CD4-positive, alpha-beta T cell treated with Interleukin-4 for 1 hour (primary cell): ENCODE results near the gene KIAA1210.

Experiments used
- DNase-seq, 2 donors: peaks; one replicate each; pipeline ENCODE4 v3.0.0-alpha.2; 2020 to 2022

The KIAA1210 gene

GRCh38 chrX:119127650-119128049 is at the start of gene KIAA1210:
TSS of gene KIAA1210 (minus strand) at chrX:119127812. CDS start at chrX:119123642, 4,170 bp downstream.
- no peak for DNase-seq

- DNase-seq = no peak
Observed at GRCh38 chrX:119177278-119177677, 49.7 kb upstream of the KIAA1210 start.

- no peak for DNase-seq
Observed at GRCh38 chrX:119174900-119175299, 47.3 kb upstream of the KIAA1210 start.

- DNase-seq = no peak
Observed at GRCh38 chrX:119168104-119168503, 40.5 kb upstream of the KIAA1210 start.

GRCh38 chrX:119158226-119158625 is 30.6 kb upstream of the KIAA1210 start:
- DNase-seq = no peak

- DNase-seq = no peak
Observed at GRCh38 chrX:119156241-119156640, 28.6 kb upstream of the KIAA1210 start.

GRCh38 chrX:119155416-119156035 is 27.9 kb upstream of the KIAA1210 start:
- no peak for DNase-seq

- no peak for DNase-seq
Observed at GRCh38 chrX:119151051-119151380, 23.4 kb upstream of the KIAA1210 start.

- DNase-seq = no peak
Observed at GRCh38 chrX:119150163-119151050, 22.8 kb upstream of the KIAA1210 start.

- DNase-seq = no peak
Observed at GRCh38 chrX:119147486-119147885, 19.9 kb upstream of the KIAA1210 start.

- no peak for DNase-seq
Observed at GRCh38 chrX:119145241-119145653, 17.6 kb upstream of the KIAA1210 start.

GRCh38 chrX:119134466-119134865 is 6.9 kb upstream of the KIAA1210 start:
- DNase-seq = no peak

- DNase-seq = no peak
Observed at GRCh38 chrX:119132961-119133360, 5.3 kb upstream of the KIAA1210 start.

GRCh38 chrX:119132316-119132715 is 4.7 kb upstream of the KIAA1210 start:
- DNase-seq = no peak

GRCh38 chrX:119130911-119131310 is 3.3 kb upstream of the KIAA1210 start:
- no peak for DNase-seq

- no peak for DNase-seq
Observed at GRCh38 chrX:119121341-119121740, 6.3 kb downstream of the KIAA1210 start.

GRCh38 chrX:119118780-119119395 is 8.7 kb downstream of the KIAA1210 start:
- peak; percentile 32 to 39 for DNase-seq

- no peak for DNase-seq
Observed at GRCh38 chrX:119107206-119107605, 20.4 kb downstream of the KIAA1210 start.

- DNase-seq = no peak
Observed at GRCh38 chrX:119105826-119106225, 21.8 kb downstream of the KIAA1210 start.

- no peak for DNase-seq
Observed at GRCh38 chrX:119101168-119101567, 26.4 kb downstream of the KIAA1210 start.

GRCh38 chrX:119095936-119096335 is 31.7 kb downstream of the KIAA1210 start:
- no peak for DNase-seq

- no peak for DNase-seq
Observed at GRCh38 chrX:119094819-119095218, 32.8 kb downstream of the KIAA1210 start.

GRCh38 chrX:119093991-119094735 is 33.4 kb downstream of the KIAA1210 start:
- no peak for DNase-seq
